Activated effector memory CD4-positive, alpha-beta T cell treated with Interleukin-2 at 50 U/mL for 16 hours (primary cell): ENCODE results near the gene RIPK4.

ENCODE experiments used
- DNase-seq: peaks from one replicate; pipeline ENCODE4 v3.0.0-alpha.2; 2020

The RIPK4 gene

DNA sequence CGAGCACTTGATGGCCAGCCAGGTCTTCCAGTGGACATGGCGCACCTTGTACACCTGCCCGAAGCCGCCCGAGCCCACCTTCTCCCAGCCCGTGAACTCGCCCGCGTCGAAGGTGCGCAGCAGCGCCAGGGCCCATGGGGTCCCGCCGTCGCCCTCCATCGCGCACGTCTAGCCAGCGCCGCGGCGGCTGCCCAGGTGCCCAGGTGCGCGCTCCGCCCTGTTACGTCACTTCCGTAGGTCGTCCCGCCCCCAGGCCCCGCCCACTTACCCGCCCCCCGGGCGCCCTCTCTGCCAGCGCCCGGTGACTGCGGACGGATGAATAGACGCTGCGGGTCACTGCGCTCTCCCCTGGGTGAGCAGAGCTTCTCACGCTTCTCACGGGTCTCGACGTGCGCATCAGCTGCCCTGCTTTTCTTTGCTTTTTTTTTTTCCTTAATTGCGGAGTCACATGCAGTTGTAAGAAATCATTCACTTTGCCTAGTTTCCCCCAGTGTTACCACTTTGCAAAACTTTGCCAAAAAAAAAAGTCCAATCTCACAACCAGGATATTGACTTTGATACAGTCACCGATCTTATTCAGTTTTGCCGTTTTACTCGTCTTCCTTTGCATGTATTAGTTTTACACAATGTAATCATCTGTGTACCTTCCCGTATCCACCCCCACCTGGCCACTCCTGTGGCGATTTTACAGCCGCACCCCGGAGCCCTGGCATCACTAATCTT, at the start of gene RIPK4:
Gene RIPK4, minus strand, starts transcription at position 170 of the 723 bp plus-strand sequence. Its CDS starts 11 bp downstream, at position 159.
- peak; percentile 45 for DNase-seq

DNA sequence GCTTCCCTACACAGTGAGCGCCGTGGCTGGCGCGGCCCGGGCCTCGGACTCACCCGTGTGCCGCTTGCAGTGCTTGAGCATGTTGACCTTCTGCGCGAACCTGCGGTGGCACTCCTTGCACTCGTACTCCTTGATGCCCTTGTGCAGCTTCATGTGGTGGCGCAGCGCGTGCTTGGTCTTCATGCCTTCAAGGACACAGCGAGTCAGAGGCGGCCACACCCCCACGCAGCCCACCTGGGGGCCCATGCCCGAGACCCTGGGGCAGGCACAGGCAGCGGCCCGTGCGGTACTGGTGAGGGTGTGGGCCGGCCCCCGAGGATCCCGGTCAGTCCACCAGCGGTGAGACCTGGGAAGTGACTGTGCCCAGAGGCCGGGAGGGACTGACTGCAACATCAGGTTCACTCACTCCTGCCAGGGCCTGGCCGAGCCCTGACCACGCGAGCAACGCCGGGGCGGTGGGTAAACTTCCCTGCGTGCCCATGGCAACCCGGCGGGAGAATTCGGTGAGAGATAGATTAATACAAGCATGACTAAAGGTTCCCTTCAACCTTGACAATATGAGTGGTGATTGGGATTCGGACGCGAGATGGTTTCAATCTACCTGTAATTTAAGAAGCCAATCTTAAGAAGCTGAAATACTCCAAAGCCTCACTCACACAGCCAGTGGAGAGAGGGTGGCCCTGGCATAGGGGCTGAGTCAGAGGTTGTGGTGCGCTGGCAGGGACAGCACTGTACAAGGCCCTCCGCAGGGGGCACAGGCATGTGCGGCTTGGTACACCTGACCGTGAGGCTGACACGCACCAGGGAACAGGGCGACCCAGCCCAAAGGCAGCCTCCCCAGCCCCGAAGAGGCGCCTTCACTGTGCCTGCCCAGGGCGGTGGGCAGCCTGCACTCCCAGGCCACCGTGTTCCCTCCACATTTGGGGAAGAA, 49.1 kb upstream of the RIPK4 start:
- DNase-seq, result no peak

DNA sequence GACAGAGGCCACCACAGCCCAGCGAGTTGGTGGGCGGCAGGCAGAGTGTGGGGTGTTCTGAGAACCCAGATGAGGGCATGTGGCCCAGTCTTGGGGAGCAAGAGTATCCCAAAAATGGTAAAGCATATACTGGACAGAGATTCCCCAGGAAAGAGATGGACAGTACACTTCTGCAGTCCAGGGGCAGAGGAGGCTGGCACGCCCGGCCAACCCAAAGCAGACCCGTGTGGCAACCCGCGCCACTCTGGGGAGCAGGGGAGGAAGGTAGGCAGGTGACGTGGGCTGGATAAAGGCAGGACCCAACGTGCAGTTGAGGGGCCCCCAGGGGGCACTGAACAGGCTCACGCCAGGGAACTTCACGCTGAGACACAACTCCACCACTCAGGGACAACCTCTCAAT, 46.4 kb upstream of the RIPK4 start:
- DNase-seq, result no peak

DNA sequence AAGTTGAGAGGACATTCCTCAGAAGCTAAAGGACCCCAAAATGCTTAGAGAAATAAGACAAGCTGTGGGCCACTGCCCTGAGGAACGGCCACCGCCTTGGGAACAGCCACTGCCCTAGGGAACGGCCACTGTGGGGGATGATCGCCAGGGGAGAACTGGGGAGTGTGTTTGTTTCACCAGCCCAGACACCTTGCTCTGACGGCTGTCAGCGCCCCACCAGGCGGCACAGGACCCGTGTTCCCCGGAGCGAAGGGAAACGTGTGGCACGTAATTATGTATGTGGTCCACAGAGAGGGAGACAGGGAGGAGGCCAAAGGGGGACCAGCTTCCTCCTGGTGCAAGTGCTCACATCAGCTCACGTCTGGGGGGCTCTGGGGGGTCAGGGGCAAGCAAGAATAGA, 45.8 kb upstream of the RIPK4 start:
- no peak for DNase-seq

DNA sequence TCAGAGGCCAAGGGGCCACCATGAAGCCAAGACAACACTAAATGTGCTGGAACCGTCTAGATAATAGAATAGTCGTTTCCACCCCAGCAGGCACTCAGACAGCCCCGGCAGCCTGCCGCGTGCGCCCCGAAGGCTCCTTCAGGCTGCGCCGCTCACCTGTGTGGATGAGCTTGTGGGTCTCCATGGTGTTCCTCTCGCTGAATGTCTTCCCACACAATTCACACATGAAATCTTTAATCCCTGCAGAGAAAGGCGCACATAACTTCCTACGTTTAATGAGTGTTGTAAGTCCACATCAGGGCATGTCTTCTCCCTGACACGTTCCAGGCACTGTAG, 43.7 kb upstream of the RIPK4 start:
- no peak for DNase-seq

DNA sequence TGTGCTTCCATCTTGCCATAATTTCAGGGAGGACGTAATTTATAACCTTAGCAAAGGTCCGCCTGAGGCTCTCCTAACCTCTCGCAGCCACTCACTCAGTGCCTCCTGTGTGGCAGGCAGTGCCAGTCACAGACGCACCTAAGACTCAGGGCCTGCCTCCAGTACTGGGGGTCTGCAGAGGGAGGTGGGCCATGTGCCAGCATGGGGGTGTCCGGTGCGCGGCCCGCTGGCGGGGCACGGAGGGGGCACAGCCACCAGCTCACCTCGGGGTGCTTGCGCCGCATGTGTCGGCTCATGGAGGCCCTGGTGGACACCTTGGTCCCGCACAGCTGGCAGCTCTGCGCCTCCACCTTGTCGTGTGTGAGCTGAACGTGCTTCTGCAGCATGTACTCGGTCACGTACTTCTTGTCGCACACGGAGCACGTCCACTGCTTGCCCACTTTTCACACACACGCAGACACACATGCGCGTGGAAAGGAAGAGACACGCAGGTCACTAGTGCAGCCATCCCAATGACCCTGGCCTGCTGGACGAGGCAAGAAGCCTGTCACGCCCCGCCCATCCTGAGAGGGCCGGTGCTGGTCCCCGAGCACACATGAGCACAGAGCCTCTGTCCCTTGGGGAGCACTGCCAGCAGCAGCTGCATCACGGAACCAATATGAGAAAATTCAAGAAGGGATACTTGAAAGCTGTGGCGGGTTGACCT, 43.2 kb upstream of the RIPK4 start:
- no peak for DNase-seq

DNA sequence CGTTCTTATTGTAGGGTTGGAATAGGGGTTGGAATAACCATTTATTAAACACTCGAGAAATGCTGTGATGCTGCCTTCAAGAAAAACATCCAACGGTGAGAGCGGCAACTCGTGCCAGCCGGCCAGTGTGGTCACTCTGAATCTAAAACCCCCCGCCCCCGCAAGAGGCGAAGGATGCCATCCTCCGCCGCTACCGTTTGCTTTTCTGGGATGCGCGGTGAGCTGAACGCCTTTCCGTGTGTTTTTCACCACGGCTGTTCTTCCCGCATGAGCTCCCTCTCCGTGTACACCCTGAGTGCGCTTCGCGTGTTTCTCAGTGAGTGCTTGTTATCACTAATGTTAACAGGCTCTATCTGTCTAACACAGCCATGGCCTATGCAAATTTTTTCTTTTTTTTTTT, 42.0 kb upstream of the RIPK4 start:
- DNase-seq, result no peak

DNA sequence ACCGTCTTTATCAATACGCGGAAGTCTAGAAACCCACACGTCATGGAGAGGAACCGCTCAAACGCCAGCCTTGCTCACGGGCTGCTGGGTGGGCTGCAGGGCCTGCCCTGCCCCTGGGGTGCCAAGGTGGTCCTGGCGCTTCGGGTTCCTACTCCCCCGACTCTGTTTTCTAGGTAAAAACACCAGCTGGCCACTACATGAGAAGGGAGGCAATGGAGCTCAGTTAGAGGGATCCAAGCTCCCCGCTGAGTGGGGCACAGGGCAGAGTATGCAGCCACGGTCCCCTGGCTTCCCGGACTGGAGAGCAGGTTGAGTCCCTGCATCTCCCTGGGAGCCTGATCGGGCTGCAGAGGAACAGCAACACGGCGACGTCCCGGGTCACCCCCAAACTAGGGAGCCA, 41.2 kb upstream of the RIPK4 start:
- no peak for DNase-seq

DNA sequence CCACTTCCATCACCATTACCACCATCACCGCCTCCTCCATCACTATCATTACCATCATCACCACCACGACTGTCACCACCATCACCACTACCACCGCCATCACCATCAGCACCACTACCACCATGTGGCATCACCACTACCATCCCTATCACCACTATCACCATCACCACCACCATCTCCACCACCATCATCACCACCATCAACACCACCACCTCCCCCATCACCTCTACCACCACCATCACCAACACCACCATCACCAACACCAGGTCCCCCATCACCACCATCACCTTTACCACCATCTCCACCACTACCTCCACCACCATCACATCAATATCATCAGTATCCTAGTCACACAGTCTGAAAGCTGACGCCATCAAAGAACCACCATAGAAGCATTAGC, 39.9 kb upstream of the RIPK4 start:
- no peak for DNase-seq

DNA sequence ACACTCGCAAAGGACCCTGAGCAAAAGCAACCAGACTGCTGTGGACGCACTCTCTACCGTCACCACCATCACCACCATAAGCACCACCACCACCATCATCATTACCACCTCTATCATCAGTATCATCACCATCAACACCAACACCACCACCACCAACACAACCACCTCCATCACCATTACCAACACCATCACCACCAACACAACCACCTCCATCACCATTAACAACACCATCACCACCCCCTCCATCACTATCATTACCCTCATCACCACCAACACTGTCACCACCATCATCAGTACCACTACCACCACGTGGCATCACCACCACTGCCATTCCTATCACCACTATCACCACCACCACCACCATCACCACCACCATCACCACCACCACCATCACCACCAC, 38.8 kb upstream of the RIPK4 start:
- DNase-seq, result no peak

DNA sequence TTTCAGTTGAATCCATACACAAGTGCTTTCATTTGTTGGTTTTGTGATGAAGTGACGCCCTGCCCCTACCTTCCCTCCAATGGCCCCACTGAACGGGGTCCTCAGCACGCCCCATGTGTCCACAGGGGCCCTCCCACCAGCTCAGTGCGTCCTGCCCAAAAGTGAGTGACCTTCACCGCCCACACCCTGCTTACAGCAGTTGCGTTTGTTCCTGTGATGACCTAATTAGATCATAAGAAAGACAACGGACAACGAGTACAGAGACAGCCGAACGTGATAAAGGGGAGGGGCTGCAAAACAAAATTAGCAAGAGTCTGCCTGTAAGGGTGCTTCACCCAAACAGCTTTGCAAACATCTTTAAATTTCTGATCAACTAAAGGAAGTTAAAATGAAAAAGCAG, 38.2 kb upstream of the RIPK4 start:
- DNase-seq, result no peak

DNA sequence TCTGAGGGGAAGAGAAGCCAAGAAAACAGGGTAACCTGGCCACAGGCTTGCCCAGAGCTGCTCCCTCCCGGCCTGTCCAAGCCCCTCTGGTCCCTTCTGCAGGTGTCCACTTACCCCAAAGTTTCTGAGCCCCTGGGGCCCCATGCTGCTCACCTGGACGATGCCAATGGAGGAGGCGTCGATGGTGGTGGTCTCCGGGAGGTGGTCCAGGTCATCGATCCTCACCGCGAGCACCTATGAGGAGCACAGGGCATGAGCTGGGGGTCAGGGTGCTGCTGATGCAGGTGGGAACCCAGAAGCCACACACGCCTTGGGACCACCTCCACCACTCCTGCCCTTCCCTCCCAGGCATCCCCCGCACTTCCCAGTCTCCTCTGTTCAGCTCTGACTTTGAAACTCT, 37.5 kb upstream of the RIPK4 start:
- no peak for DNase-seq

DNA sequence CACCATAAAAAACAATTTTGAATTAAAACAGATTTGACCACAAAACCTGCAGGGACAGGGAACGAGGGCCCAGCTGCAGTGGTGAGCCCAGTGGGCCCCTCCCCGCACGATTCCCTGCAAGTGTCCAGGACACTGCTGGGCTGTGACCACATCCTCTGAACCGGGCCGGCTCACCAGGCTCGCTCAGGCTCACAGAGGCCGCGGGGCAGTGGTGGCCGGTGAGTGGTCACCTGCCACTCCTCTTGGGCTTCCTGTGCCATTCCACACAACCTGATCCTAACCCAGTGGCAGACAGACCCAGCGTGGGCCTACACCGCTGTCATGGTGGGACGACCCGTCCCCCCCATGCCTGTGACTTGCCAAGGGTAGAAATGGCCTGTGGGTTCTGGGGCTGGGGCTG, 36.5 kb upstream of the RIPK4 start:
- no peak for DNase-seq

DNA sequence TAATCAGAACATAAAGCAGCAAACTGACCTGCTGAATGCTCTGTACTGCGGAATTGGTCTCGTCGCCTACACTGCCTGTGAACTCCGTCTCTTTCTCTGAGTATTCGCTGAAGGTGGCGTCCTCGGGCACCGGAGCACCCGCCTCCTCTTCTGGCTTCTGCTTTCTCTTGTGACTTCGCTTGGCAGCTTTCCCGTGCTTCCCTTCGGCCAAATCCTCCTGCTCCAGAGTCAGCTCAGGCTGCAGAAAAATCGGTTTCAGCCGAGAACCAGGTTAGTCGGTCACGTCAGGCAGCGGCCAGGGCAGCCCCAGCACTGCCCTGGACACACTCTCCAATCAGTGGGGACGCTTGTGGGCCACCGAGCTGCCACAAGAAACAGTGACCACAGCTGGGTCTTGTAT, 35.8 kb upstream of the RIPK4 start:
- no peak for DNase-seq

DNA sequence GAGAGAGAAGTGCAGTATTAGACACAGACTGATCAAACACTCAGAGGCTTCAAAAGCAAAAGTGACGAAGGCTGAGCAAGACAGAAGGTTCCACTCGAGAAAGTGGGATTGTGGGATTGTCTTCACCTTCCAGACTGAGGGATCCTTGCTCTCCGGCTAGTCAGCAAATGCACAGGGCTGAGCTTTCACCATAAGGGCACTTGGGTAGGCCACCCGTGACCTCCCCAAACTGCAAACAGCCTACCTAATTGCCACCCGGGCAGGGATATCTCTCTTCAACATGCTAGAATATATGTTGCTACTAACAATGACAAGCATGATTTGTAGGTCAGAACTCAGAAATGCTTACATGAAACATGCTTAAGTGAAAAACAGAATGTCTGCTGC, 35.3 kb upstream of the RIPK4 start:
- no peak for DNase-seq

DNA sequence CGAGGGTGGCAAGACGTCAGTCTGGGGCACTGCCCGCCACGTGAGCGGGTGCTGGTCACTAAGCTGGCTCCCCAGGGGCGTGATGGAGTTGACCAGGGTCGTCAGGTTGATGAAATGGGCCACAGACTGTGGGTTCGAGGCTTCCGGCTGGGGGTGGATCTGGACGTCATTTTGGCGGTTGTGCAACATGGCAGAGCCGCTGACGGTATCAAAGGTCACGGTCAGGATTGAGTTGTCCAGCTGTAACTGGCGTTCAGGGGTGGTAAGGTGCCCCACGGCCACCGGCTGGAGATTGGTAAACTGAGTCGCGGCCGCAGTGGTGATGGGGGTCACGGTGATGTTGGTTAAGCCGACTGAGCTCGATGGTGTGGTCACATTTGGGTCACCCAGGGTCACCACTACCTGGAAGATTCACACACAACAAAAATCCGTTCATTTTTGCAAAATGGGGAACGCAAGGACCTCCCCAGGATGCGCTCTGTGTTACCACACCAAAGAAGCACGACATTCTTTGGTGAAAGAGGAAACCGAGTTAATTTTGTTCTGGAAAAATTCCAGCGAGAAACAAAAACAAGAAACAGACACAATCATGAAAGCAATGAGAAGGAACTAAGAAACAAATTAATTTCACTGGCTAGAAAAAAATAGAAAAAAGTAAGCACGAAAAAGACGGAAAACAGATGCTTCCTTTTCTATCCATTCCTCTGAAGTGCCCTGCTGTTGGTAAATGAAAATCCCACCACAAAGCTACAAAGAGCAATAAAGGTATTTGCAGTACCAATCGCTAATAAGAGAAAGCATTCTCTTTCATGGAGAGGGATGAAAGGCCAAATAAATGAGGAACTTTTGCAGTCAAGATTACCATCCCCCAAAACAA, 34.7 kb upstream of the RIPK4 start:
- DNase-seq, result no peak

DNA sequence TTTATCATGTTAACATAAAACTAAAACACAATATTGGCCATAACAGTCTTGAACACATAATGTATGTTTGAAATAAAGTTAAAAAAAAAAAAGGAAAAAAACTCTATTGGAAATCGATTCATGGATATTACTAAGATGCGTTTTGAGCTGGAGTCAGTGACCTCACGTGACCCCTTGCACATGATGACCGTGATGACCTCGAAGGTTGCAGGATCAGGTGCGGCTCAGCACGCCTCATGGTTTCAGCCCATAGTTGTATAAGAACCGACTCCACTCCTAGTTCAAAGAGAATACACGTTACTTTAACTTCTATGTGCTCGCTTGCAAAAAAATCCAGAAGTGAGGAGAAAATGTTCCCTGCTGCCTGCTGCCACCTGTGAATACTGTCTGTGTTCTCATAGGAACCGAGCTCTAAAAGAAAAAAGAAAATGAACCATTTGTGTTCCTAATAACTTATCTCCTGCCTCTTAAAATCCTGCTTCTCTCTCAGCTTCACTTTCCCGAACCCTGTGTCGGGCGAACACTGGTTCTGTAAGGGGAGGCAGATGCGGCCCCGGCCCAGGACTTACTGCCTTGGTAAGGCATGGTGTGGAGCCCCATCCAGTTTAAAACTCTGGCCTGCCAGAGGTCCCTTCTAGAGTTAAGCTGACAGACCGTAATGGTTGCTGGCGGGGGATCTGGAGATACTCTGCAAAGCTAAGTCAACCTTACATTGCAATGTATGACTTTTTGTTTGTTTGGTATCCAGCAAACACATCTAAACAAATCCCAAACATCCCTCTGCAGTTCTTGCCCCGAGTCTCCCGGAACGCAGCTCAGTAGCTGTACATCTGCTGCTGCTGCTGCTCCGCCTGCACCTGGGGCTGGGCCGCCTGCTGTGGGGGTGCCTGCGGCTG, 33.8 kb upstream of the RIPK4 start:
- no peak for DNase-seq

DNA sequence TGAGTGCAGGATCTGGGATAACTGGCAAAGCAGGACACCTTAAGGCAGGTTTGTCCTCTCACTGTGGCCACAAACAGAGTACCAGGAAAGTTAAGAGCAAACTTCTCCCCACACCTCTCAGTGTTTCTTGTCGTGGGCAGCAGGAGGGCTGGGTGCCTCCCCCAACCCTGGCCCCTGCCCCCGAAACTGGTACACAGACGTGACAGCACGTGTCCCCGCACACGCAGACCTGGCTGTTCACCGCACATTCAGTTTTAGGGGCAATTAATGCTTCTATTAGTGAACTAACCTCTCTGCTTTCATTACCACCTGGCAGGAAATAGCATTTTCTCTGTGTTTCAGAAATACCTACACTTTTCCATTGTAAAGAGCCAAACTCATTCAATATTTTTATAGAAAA, 32.9 kb upstream of the RIPK4 start:
- DNase-seq, result no peak

DNA sequence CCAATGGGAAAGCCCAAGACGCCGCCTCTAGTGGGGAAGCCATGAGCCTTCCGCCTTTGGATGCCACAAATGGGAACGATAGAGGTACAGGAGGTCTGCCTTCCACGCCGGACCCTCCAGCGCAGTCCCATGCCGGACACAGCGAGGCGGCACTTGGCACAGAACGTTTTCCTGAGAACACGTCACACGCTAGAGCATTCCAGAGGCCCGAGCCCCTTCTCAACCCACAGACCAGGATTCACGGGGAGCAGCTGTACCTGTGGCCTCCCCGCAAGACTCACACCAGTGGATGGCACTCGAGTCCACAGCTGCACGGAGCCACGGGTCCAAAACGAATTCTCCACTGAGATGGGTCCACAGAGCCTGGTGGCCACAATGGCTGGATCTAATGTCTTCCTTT, 31.5 kb upstream of the RIPK4 start:
- no peak for DNase-seq

DNA sequence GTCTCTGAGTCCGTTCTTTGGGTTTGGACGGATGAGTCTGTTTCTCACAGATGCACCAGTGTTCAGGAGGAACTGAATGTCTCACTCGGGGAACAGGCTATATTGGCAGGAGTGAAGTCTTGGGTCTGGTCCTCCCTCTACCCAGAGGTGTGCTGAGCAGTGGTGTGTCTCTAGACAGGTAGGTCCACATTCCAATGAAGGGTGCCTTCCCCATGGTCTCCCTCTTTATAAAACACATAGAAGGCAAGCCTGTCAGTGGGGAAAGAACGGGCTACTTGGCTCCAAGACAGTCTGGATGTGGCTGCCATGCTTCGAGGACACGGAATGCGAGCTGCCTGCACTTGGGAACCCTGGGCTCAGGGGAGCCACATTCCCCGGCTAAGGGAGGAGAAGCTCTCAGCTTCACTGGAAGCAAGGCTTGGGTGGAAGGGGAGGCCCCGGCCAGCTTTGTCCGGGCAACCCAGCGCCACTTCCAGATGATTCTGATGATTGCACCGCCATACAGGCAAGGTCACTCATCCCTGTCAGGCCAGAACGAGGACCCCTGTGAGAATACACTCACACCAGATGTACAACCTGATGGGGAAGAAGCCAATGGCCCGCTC, 29.7 kb upstream of the RIPK4 start:
- no peak for DNase-seq

DNA sequence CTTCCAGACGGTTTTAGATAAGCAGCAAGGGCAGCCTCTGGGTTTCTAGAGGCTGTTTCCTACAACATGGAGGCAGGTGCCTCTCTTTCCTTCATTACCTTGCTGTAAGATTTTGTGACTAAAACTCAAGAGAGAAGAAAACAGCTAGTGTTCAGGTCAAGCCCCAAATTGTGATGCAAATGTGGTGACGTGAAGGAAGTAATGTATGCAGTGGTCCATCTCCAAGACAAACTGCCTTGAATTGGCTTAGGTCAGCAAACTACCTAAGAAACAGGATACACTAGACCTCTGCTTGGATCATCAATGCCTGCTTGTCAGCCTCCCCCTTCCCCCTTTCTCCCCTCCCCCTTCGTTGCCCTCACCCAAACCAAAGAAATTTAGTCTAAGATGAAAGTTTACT, 28.9 kb upstream of the RIPK4 start:
- DNase-seq, result no peak
